K562 (cell line): Measurements from ENCODE around the gene COP1. TPM values are rescaled to one million over a fixed set of nuclear protein-coding genes. Genes with fewer than 3 reads are reported as not detected.
A peak's percentile ranks its signal among the peaks of the same experiment; 100 is the strongest.

ENCODE experiments used
- AFF4 ChIP-seq: sonication (generic); formaldehyde crosslinking; IDR thresholded peaks from 2 replicates; pipeline ENCODE4 v1.8.0; 2023; ENCODE audit warnings: mild to moderate bottlenecking, missing genetic modification reagents
- BDP1 ChIP-seq: IDR thresholded peaks from 3 replicates; pipeline ENCODE4 v1.6.1; 2011; ENCODE audit not compliant: insufficient read length, insufficient read depth
- BRD4 ChIP-seq: fragments of 200-600 bp; sonication (generic); IDR thresholded peaks from 2 replicates; pipeline ENCODE4 v1.6.1; 2017; ENCODE audit warnings: inconsistent platforms
- CBFA2T3 ChIP-seq: fragments of 450-650 bp; IDR thresholded peaks from 2 replicates; pipeline ENCODE4 v1.6.1; 2017
- ETV6 ChIP-seq, 3 experiments: fragments of 150-350 bp in 1 of 3; sonication (generic) in 1 of 3; formaldehyde crosslinking in 1 of 3; IDR thresholded peaks; 2 replicates each; pipeline versions ENCODE4 v1.6.1 to v1.8.0; 2014 to 2022; ENCODE audit warnings: borderline replicate concordance in 2 of 3, low read depth in 2 of 3, antibody characterized with exemption in 1 of 3, low read length in 1 of 3, mild to moderate bottlenecking in 1 of 3, missing genetic modification reagents in 1 of 3
- FOXA1 ChIP-seq: fragments of 450-650 bp; IDR thresholded peaks from 2 replicates; pipeline ENCODE4 v1.6.1; 2016; ENCODE audit warnings: mild to moderate bottlenecking, borderline replicate concordance
- GATAD2A ChIP-seq: fragments of 450-650 bp; IDR thresholded peaks from 2 replicates; pipeline ENCODE4 v1.6.1; 2017
- HDAC6 ChIP-seq: IDR thresholded peaks from 2 replicates; pipeline ENCODE4 v1.6.1; 2012; ENCODE audit warnings: low read depth, mild to moderate bottlenecking, control low read depth, inconsistent platforms, low read length, moderate library complexity
- HNRNPL ChIP-seq: fragments of 200-400 bp; formaldehyde crosslinking; IDR thresholded peaks from 2 replicates; pipeline ENCODE4 v1.6.1; 2017; ENCODE audit warnings: low read depth, mild to moderate bottlenecking, low read length
- KLF16 ChIP-seq: IDR thresholded peaks from 2 replicates; pipeline ENCODE4 v1.6.1; 2016; ENCODE audit warnings: antibody characterized with exemption
- MITF ChIP-seq: IDR thresholded peaks from 2 replicates; pipeline ENCODE4 v1.6.1; 2014; ENCODE audit warnings: antibody characterized with exemption
- NFIX ChIP-seq: fragments of 250-450 bp; sonication (Bioruptor Pico); IDR thresholded peaks from 2 replicates; pipeline ENCODE4 v1.4.0; 2020; ENCODE audit warnings: low read depth, mild to moderate bottlenecking, moderate library complexity
- PRDM10 ChIP-seq: fragments of 450-650 bp; IDR thresholded peaks from 2 replicates; pipeline ENCODE4 v1.6.1; 2018; ENCODE audit not compliant: partially characterized antibody
- RBM17 ChIP-seq: fragments of 200-400 bp; formaldehyde crosslinking; IDR thresholded peaks from 2 replicates; pipeline ENCODE4 v1.6.1; 2017; ENCODE audit warnings: low read depth, mild to moderate bottlenecking, low read length, borderline replicate concordance
- STAT5B ChIP-seq: fragments of 250-450 bp; sonication (Bioruptor Pico); IDR thresholded peaks from 2 replicates; pipeline ENCODE4 v1.8.0; 2021; ENCODE audit warnings: mild to moderate bottlenecking, inconsistent platforms
- TAF7 ChIP-seq: fragments of 450-650 bp; IDR thresholded peaks from 2 replicates; pipeline ENCODE4 v1.6.1; 2016; ENCODE audit warnings: missing genetic modification characterization, missing compliant biosample characterization
- ZBTB8A ChIP-seq: fragments of 450-650 bp; IDR thresholded peaks from 2 replicates; pipeline ENCODE4 v1.6.1; 2018; ENCODE audit warnings: mild to moderate bottlenecking, moderate library complexity; ENCODE audit not compliant: partially characterized antibody
- ZNF24 ChIP-seq: fragments of 450-650 bp; IDR thresholded peaks from 2 replicates; pipeline ENCODE4 v1.6.1; 2016
- ZSCAN29 ChIP-seq: fragments of 450-650 bp; IDR thresholded peaks from 2 replicates; pipeline ENCODE4 v1.6.1; 2017
- polyA plus RNA-seq, 8 experiments: library from polyadenylated mRNA; depleted of rRNA in 4 of 8; stranded (reverse) in 5 of 8; unstranded in 3 of 8; fragments of >200 nt; fragmentation: Nextera tagmentation in 2 of 8; fragmentation: Illumina TruSeq in 1 of 8; extraction: Ambion mirVana in 2 of 8; extraction: Trizol in 1 of 8; gene quantifications; 2 replicates each; pipeline versions ENCODE4 v1.2.1 to v1.2.3, GENCODE V29; 2011 to 2014; ENCODE audit warnings: inconsistent platforms in 1 of 8, missing spikeins in 1 of 8
- total RNA-seq, 7 experiments: library from RNA; depleted of rRNA in 6 of 7; stranded (reverse); fragments of >200 nt in 6 of 7; fragmentation: Illumina TruSeq in 2 of 7; extraction: Trizol in 2 of 7; gene quantifications; 2 replicates each; pipeline versions ENCODE4 v1.2.1 to v1.2.3, GENCODE V29; 2011 to 2021; ENCODE audit warnings: low replicate concordance in 1 of 7

Gene COP1
- total and polyA plus RNA-seq, 9 of the 15 experiments (the other 6 are each of a cell fraction or from before 2014, with no cell fraction given), result 25.8 to 77.7 (median 58.6) TPM

GRCh38 chr1:176206961-176207902 is at the start of gene COP1 (continued):
- TF ChIP-seq PRDM10 (peak; percentile 41), NFIX (CRISPR knock-in tag) (no peak), TAF7 (tag) (0 out of 2 replicates have a peak, but pooled peaks have one; percentile 8), CBFA2T3 (no peak), FOXA1 (no peak), ZNF24 (peak; percentile 36; the same call in 1 of the 2 replicates), HNRNPL (no peak), ZBTB8A (no peak), ETV6 (IDR thresholded peaks at IDR 0.05; ENCODE audit: borderline replicate concordance in 1 of 2, low read depth in 2 of 2, low read length in 1 of 2) (peak in 1 of 2 experiments; percentile 27; a peak in 1 of 4 replicates), ETV6 (CRISPR knock-in tag; IDR thresholded peaks at IDR 0.05; ENCODE audit: borderline replicate concordance) (peak; percentile 25; the same call in 1 of the 2 replicates), MITF (no peak), AFF4 (CRISPR knock-in tag) (peak; percentile 49; the same call in 1 of the 2 replicates), KLF16 (no peak), ZSCAN29 (0 out of 2 replicates have a peak, but pooled peaks have one; percentile 68), BRD4 (0 out of 2 replicates have a peak, but pooled peaks have one; percentile 53), STAT5B (CRISPR knock-in tag) (no peak), GATAD2A (no peak), BDP1 (no peak), HDAC6 (no peak), RBM17 (no peak)
